Endothelial cell of umbilical vein (primary cell): ENCODE data around the gene RAB3GAP2. TPM values are rescaled to one million over a fixed set of nuclear protein-coding genes. Genes with fewer than 3 reads are reported as not detected.

ENCODE experiments used
- BruUV-seq: library from RNA; stranded (reverse); fragments of 400-500 nt; replicated peaks from 2 replicates; lab custom pipeline; 2021; lab: Mats Ljungman, UMichigan
- CTCF ChIA-PET: fragments of 300-600, 350-600 bp; sonication (Branson Sonifier 250); formaldehyde crosslinking; loops from one replicate; lab custom pipeline; 2021; ENCODE audit warnings: antibody characterized with exemption, inconsistent platforms; lab: Charles Lee
- POLR2A ChIA-PET: fragments of 300-600, 350-600 bp; sonication (Branson Sonifier 250); formaldehyde crosslinking; loops from one replicate; lab custom pipeline; 2021; ENCODE audit warnings: antibody characterized with exemption, inconsistent platforms; lab: Charles Lee
- DNase-seq: peaks from one replicate; pipeline ENCODE4 v3.0.0-alpha.2; 2011; ENCODE audit warnings: low read depth, low spot score
- FAIRE-seq: peaks from 2 replicates; lab custom pipeline; 2011; peaks lifted over from hg19 to GRCh38; lab: Jason Lieb, UNC
- H2AFZ ChIP-seq: 2 replicates; pipeline ENCODE4 v1.6.0; 2012; ENCODE audit warnings: low read depth, low read length, control low read depth, inconsistent platforms
- H3K27ac ChIP-seq: 2 replicates; pipeline ENCODE4 v1.5.1; 2011; ENCODE audit warnings: low read depth, mild to moderate bottlenecking, control low read depth, low read length, moderate library complexity; ENCODE audit not compliant: insufficient read depth
- H3K27me3 ChIP-seq, 2 experiments: 2 replicates each; pipeline versions ENCODE4 v1.6.0 to v1.6.1; 2011; ENCODE audit warnings: low read length in 2 of 2, mixed read lengths in 1 of 2; ENCODE audit not compliant: control insufficient read depth in 2 of 2, insufficient read depth in 2 of 2
- H3K36me3 ChIP-seq, 2 experiments: 2 replicates in 1 of 2; 3 replicates in 1 of 2; pipeline ENCODE4 v1.5.1; 2011; ENCODE audit warnings: low read length in 2 of 2, mild to moderate bottlenecking in 1 of 2, moderate library complexity in 1 of 2; ENCODE audit not compliant: control insufficient read depth in 2 of 2, insufficient read depth in 2 of 2; ENCODE audit errors: extremely low read depth in 1 of 2
- H3K4me1 ChIP-seq: 3 replicates; pipeline ENCODE4 v1.5.1; 2011; ENCODE audit warnings: mild to moderate bottlenecking, low read length; ENCODE audit not compliant: control insufficient read depth, insufficient read depth; ENCODE audit errors: extremely low read depth
- H3K4me2 ChIP-seq: 2 replicates; pipeline ENCODE4 v1.6.1; 2011; ENCODE audit warnings: low read length, control low read depth, mixed read lengths; ENCODE audit not compliant: insufficient read depth
- H3K4me3 ChIP-seq, 3 experiments: fragments of 200-600 bp in 1 of 3; sonication (generic), shearing (Covaris generic) in 1 of 3; replicated peaks in 1 of 3; 2 replicates each; pipeline ENCODE4 v1.5.1; 2011 to 2016; ENCODE audit warnings: control low read depth in 3 of 3, low read length in 3 of 3, mild to moderate bottlenecking in 2 of 3, inconsistent platforms in 1 of 3, low read depth in 1 of 3, moderate library complexity in 1 of 3; ENCODE audit not compliant: insufficient read depth in 1 of 3
- H3K79me2 ChIP-seq: 2 replicates; pipeline ENCODE4 v1.6.0; 2012; ENCODE audit warnings: low read length, inconsistent platforms; ENCODE audit not compliant: control insufficient read depth, insufficient read depth
- H3K9ac ChIP-seq: replicated peaks from 2 replicates; pipeline ENCODE3; 2011; ENCODE audit warnings: low read length, control low read depth; ENCODE audit not compliant: insufficient read depth; ENCODE audit errors: extremely low read depth
- H3K9me1 ChIP-seq: replicated peaks from 3 replicates; pipeline ENCODE4 v1.6.0; 2011; ENCODE audit warnings: mild to moderate bottlenecking, low read length; ENCODE audit not compliant: control insufficient read depth, insufficient read depth; ENCODE audit errors: extremely low read depth
- H3K9me3 ChIP-seq: replicated peaks from 2 replicates; pipeline ENCODE4 v1.5.1; 2012; ENCODE audit warnings: low read length, inconsistent platforms; ENCODE audit not compliant: control insufficient read depth, insufficient read depth
- H4K20me1 ChIP-seq: replicated peaks from 2 replicates; pipeline ENCODE3; 2011; ENCODE audit warnings: mild to moderate bottlenecking, low read length; ENCODE audit not compliant: control insufficient read depth, insufficient read depth; ENCODE audit errors: extremely low read depth
- CTCF ChIP-seq, 2 donors: IDR thresholded peaks; 1 replicate in 1 of 2; 2 replicates in 1 of 2; pipeline ENCODE4 v1.5.1; 2011; ENCODE audit warnings: low read length in 2 of 2, mild to moderate bottlenecking in 2 of 2, moderate library complexity in 2 of 2, control low read depth in 1 of 2, inconsistent platforms in 1 of 2, low read depth in 1 of 2; ENCODE audit not compliant: insufficient read depth in 1 of 2; ENCODE audit errors: extremely low read depth in 1 of 2
- EZH2 ChIP-seq: IDR thresholded peaks from 2 replicates; pipeline ENCODE4 v1.6.1; 2012; ENCODE audit warnings: borderline replicate concordance, low read depth, mild to moderate bottlenecking, moderate library complexity, low read length, inconsistent platforms; ENCODE audit not compliant: severe bottlenecking
- FOS ChIP-seq: IDR thresholded peaks from 2 replicates; pipeline ENCODE4 v1.6.1; 2011; ENCODE audit warnings: mild to moderate bottlenecking, low read length, moderate library complexity, borderline replicate concordance; ENCODE audit not compliant: insufficient read depth
- GATA2 ChIP-seq: IDR thresholded peaks from 2 replicates; pipeline ENCODE4 v1.7.0; 2011; ENCODE audit warnings: low read depth, mild to moderate bottlenecking, moderate library complexity, mixed read lengths, low read length; ENCODE audit not compliant: insufficient read length, insufficient read depth
- JUN ChIP-seq: IDR thresholded peaks from 2 replicates; pipeline ENCODE4 v1.6.1; 2011; ENCODE audit warnings: borderline replicate concordance, low read depth; ENCODE audit not compliant: insufficient read length, insufficient read depth
- MAX ChIP-seq: IDR thresholded peaks from 2 replicates; pipeline ENCODE4 v1.6.1; 2011; ENCODE audit not compliant: insufficient read depth, insufficient read length
- MYC ChIP-seq: IDR thresholded peaks from one replicate; pipeline ENCODE4 v1.6.1; 2011; ENCODE audit warnings: mild to moderate bottlenecking, low read depth, low read length
- POLR2A ChIP-seq: IDR thresholded peaks from 2 replicates; pipeline ENCODE4 v1.6.1; 2012; ENCODE audit warnings: low read depth, mild to moderate bottlenecking, control low read depth, low read length
- POLR2AphosphoS5 ChIP-seq: IDR thresholded peaks from 2 replicates; pipeline ENCODE4 v1.6.1; 2012; ENCODE audit warnings: low read depth, mild to moderate bottlenecking, control low read depth, low read length, moderate library complexity; ENCODE audit not compliant: insufficient read depth
- dilution Hi-C: fragments of 300-500 bp; cut with MboI; formaldehyde crosslinking; loops from one replicate; pipeline ENCODE4 v1.15.0; 2019; ENCODE audit warnings: low sequenced_read_pairs; ENCODE audit not compliant: extremely low pct_ligation_motif_present
- intact Hi-C: fragments of 100-400 bp; cut with micrococcal nuclease; formaldehyde crosslinking; loops from one replicate; pipeline ENCODE4 v1.10.0; 2022
- polyA plus RNA-seq, 4 experiments: library from polyadenylated mRNA; depleted of rRNA in 3 of 4; stranded (reverse) in 3 of 4; unstranded in 1 of 4; fragments of >200 nt; gene quantifications; 2 replicates each; pipeline versions ENCODE4 v1.2.1 to v1.2.3, GENCODE V29; 2011 to 2012; ENCODE audit warnings: missing spikeins in 1 of 4
- total RNA-seq: library from RNA; stranded (reverse); gene quantifications from 2 replicates; pipeline ENCODE4 v1.2.3, GENCODE V29; 2021

RAB3GAP2 gene
- total and polyA plus RNA-seq, 2 donors (not counting 3 experiments of a cell fraction or from before 2014, with no cell fraction given): 11.1 to 37.4 TPM

- ChIA-PET POLR2A (no interaction called here), CTCF (interaction anchor here (1.0 to 1.4 kb wide), 2 partner anchors 9 to 230 kb away, joined by 3 to 5 read pairs; no protein-coding TSS in a partner anchor)
- Histone ChIP-seq H3K4me2 (no peak overlapping the region), H3K9me3 (no peaks in the 10 kb centered on the region), H3K79me2 (peaks cover 18% of the 10 kb centered on the region), H4K20me1 (no peaks in the 10 kb centered on the region), H2AFZ (no peak overlapping the region), H3K27ac (no peak overlapping the region), H3K9ac (no peak overlapping the region), H3K4me3 (no peak overlapping the region), H3K9me1 (no peaks in the 10 kb centered on the region), H3K4me1 (no peaks in the 10 kb centered on the region), H3K27me3 (no peaks in the 10 kb centered on the region), H3K36me3 (peaks cover 0 to 1% of the 10 kb centered on the region in 2 experiments)
- intact Hi-C loops: no loop called here
- BruUV-seq: no TSS peak
- dilution Hi-C loops: no loop called here
- no peak for TF ChIP-seq EZH2
- no peak for TF ChIP-seq FOS
- TF ChIP-seq MYC: no peak
- no peak for TF ChIP-seq GATA2
- TF ChIP-seq POLR2AphosphoS5: no peak
- no peak for TF ChIP-seq CTCF (IDR thresholded peaks at IDR 0.05; ENCODE audit: extremely low read depth in 1 of 2, insufficient read depth in 1 of 2, low read depth in 1 of 2, low read length in 2 of 2)
- TF ChIP-seq JUN: no peak
- TF ChIP-seq POLR2A: no peak
- TF ChIP-seq MAX: no peak
- FAIRE-seq: no peak
- DNase-seq: no peak
Observed at GRCh38 chr1:220221670-220222069, 50.6 kb downstream of the RAB3GAP2 start.
